Endothelial cell of umbilical vein (primary cell): ENCODE results near the gene UIMC1. TPM values are rescaled to one million over a fixed set of nuclear protein-coding genes. Genes with fewer than 3 reads are reported as not detected.
"Not testable (repeated sequence)": the region's sequence is repeated elsewhere in the genome, so short reads cannot be mapped to it uniquely, and the experiment has no call there.

ENCODE experiments used
- BruUV-seq: library from RNA; stranded (reverse); fragments of 400-500 nt; replicated peaks from 2 replicates; lab custom pipeline; 2021; lab: Mats Ljungman, UMichigan
- CTCF ChIA-PET: fragments of 300-600, 350-600 bp; sonication (Branson Sonifier 250); formaldehyde crosslinking; loops from one replicate; lab custom pipeline; 2021; ENCODE audit warnings: antibody characterized with exemption, inconsistent platforms; lab: Charles Lee
- POLR2A ChIA-PET: fragments of 300-600, 350-600 bp; sonication (Branson Sonifier 250); formaldehyde crosslinking; loops from one replicate; lab custom pipeline; 2021; ENCODE audit warnings: antibody characterized with exemption, inconsistent platforms; lab: Charles Lee
- DNase-seq: peaks from one replicate; pipeline ENCODE4 v3.0.0-alpha.2; 2011; ENCODE audit warnings: low read depth, low spot score
- FAIRE-seq: peaks from 2 replicates; lab custom pipeline; 2011; peaks lifted over from hg19 to GRCh38; lab: Jason Lieb, UNC
- H2AFZ ChIP-seq: 2 replicates; pipeline ENCODE4 v1.6.0; 2012; ENCODE audit warnings: low read depth, low read length, control low read depth, inconsistent platforms
- H3K27ac ChIP-seq: 2 replicates; pipeline ENCODE4 v1.5.1; 2011; ENCODE audit warnings: low read depth, mild to moderate bottlenecking, control low read depth, low read length, moderate library complexity; ENCODE audit not compliant: insufficient read depth
- H3K27me3 ChIP-seq, 2 experiments: 2 replicates each; pipeline versions ENCODE4 v1.6.0 to v1.6.1; 2011; ENCODE audit warnings: low read length in 2 of 2, mixed read lengths in 1 of 2; ENCODE audit not compliant: control insufficient read depth in 2 of 2, insufficient read depth in 2 of 2
- H3K36me3 ChIP-seq, 2 experiments: 2 replicates in 1 of 2; 3 replicates in 1 of 2; pipeline ENCODE4 v1.5.1; 2011; ENCODE audit warnings: low read length in 2 of 2, mild to moderate bottlenecking in 1 of 2, moderate library complexity in 1 of 2; ENCODE audit not compliant: control insufficient read depth in 2 of 2, insufficient read depth in 2 of 2; ENCODE audit errors: extremely low read depth in 1 of 2
- H3K4me1 ChIP-seq: 3 replicates; pipeline ENCODE4 v1.5.1; 2011; ENCODE audit warnings: mild to moderate bottlenecking, low read length; ENCODE audit not compliant: control insufficient read depth, insufficient read depth; ENCODE audit errors: extremely low read depth
- H3K4me2 ChIP-seq: 2 replicates; pipeline ENCODE4 v1.6.1; 2011; ENCODE audit warnings: low read length, control low read depth, mixed read lengths; ENCODE audit not compliant: insufficient read depth
- H3K4me3 ChIP-seq, 3 experiments: fragments of 200-600 bp in 1 of 3; sonication (generic), shearing (Covaris generic) in 1 of 3; replicated peaks in 1 of 3; 2 replicates each; pipeline ENCODE4 v1.5.1; 2011 to 2016; ENCODE audit warnings: control low read depth in 3 of 3, low read length in 3 of 3, mild to moderate bottlenecking in 2 of 3, inconsistent platforms in 1 of 3, low read depth in 1 of 3, moderate library complexity in 1 of 3; ENCODE audit not compliant: insufficient read depth in 1 of 3
- H3K79me2 ChIP-seq: 2 replicates; pipeline ENCODE4 v1.6.0; 2012; ENCODE audit warnings: low read length, inconsistent platforms; ENCODE audit not compliant: control insufficient read depth, insufficient read depth
- H3K9ac ChIP-seq: replicated peaks from 2 replicates; pipeline ENCODE3; 2011; ENCODE audit warnings: low read length, control low read depth; ENCODE audit not compliant: insufficient read depth; ENCODE audit errors: extremely low read depth
- H3K9me1 ChIP-seq: replicated peaks from 3 replicates; pipeline ENCODE4 v1.6.0; 2011; ENCODE audit warnings: mild to moderate bottlenecking, low read length; ENCODE audit not compliant: control insufficient read depth, insufficient read depth; ENCODE audit errors: extremely low read depth
- H3K9me3 ChIP-seq: replicated peaks from 2 replicates; pipeline ENCODE4 v1.5.1; 2012; ENCODE audit warnings: low read length, inconsistent platforms; ENCODE audit not compliant: control insufficient read depth, insufficient read depth
- H4K20me1 ChIP-seq: replicated peaks from 2 replicates; pipeline ENCODE3; 2011; ENCODE audit warnings: mild to moderate bottlenecking, low read length; ENCODE audit not compliant: control insufficient read depth, insufficient read depth; ENCODE audit errors: extremely low read depth
- EZH2 ChIP-seq: IDR thresholded peaks from 2 replicates; pipeline ENCODE4 v1.6.1; 2012; ENCODE audit warnings: borderline replicate concordance, low read depth, mild to moderate bottlenecking, moderate library complexity, low read length, inconsistent platforms; ENCODE audit not compliant: severe bottlenecking
- FOS ChIP-seq: IDR thresholded peaks from 2 replicates; pipeline ENCODE4 v1.6.1; 2011; ENCODE audit warnings: mild to moderate bottlenecking, low read length, moderate library complexity, borderline replicate concordance; ENCODE audit not compliant: insufficient read depth
- GATA2 ChIP-seq: IDR thresholded peaks from 2 replicates; pipeline ENCODE4 v1.7.0; 2011; ENCODE audit warnings: low read depth, mild to moderate bottlenecking, moderate library complexity, mixed read lengths, low read length; ENCODE audit not compliant: insufficient read length, insufficient read depth
- JUN ChIP-seq: IDR thresholded peaks from 2 replicates; pipeline ENCODE4 v1.6.1; 2011; ENCODE audit warnings: borderline replicate concordance, low read depth; ENCODE audit not compliant: insufficient read length, insufficient read depth
- MAX ChIP-seq: IDR thresholded peaks from 2 replicates; pipeline ENCODE4 v1.6.1; 2011; ENCODE audit not compliant: insufficient read depth, insufficient read length
- MYC ChIP-seq: IDR thresholded peaks from one replicate; pipeline ENCODE4 v1.6.1; 2011; ENCODE audit warnings: mild to moderate bottlenecking, low read depth, low read length
- POLR2A ChIP-seq: IDR thresholded peaks from 2 replicates; pipeline ENCODE4 v1.6.1; 2012; ENCODE audit warnings: low read depth, mild to moderate bottlenecking, control low read depth, low read length
- POLR2AphosphoS5 ChIP-seq: IDR thresholded peaks from 2 replicates; pipeline ENCODE4 v1.6.1; 2012; ENCODE audit warnings: low read depth, mild to moderate bottlenecking, control low read depth, low read length, moderate library complexity; ENCODE audit not compliant: insufficient read depth
- dilution Hi-C: fragments of 300-500 bp; cut with MboI; formaldehyde crosslinking; loops from one replicate; pipeline ENCODE4 v1.15.0; 2019; ENCODE audit warnings: low sequenced_read_pairs; ENCODE audit not compliant: extremely low pct_ligation_motif_present
- intact Hi-C: fragments of 100-400 bp; cut with micrococcal nuclease; formaldehyde crosslinking; loops from one replicate; pipeline ENCODE4 v1.10.0; 2022
- polyA plus RNA-seq, 4 experiments: library from polyadenylated mRNA; depleted of rRNA in 3 of 4; stranded (reverse) in 3 of 4; unstranded in 1 of 4; fragments of >200 nt; gene quantifications; 2 replicates each; pipeline versions ENCODE4 v1.2.1 to v1.2.3, GENCODE V29; 2011 to 2012; ENCODE audit warnings: missing spikeins in 1 of 4
- total RNA-seq: library from RNA; stranded (reverse); gene quantifications from 2 replicates; pipeline ENCODE4 v1.2.3, GENCODE V29; 2021
- TF ChIP-seq, protein P1 (sequence below), 2 donors: IDR thresholded peaks; 1 replicate in 1 of 2; 2 replicates in 1 of 2; pipeline ENCODE4 v1.5.1; 2011; ENCODE audit warnings: low read length in 2 of 2, mild to moderate bottlenecking in 2 of 2, moderate library complexity in 2 of 2, control low read depth in 1 of 2, inconsistent platforms in 1 of 2, low read depth in 1 of 2; ENCODE audit not compliant: insufficient read depth in 1 of 2; ENCODE audit errors: extremely low read depth in 1 of 2

The UIMC1 gene
- total and polyA plus RNA-seq, 2 donors (not counting 3 experiments of a cell fraction or from before 2014, with no cell fraction given), result 17.2 to 60.1 TPM

DNA sequence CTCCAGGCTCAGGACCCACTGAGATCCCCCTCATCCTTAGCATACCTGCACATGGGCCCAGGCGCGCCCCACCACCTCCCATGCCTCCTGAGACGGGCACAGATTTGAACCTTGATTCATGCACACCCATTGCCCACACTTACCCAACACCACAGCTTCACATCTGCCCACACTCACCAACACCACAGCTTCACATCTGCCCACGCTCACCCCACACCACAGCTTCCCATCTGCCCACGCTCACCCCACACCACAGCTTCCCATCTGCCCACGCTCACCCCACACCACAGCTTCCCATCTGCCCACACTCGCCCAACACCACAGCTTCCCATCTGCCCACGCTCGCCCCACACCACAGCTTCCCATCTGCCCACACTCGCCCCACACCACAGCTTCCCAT lies 135.9 kb downstream of the UIMC1 start:
- POLR2A ChIA-PET, H3K9me3 ChIP-seq, H3K9ac ChIP-seq, intact Hi-C loops, H3K27ac ChIP-seq, H2AFZ ChIP-seq, H3K79me2 ChIP-seq, DNase-seq, dilution Hi-C loops, H3K36me3 ChIP-seq, H3K4me2 ChIP-seq, H3K4me1 ChIP-seq, BruUV-seq, H4K20me1 ChIP-seq, H3K9me1 ChIP-seq, H3K4me3 ChIP-seq, FAIRE-seq: not testable (repeated sequence)
- peaks cover 5 to 11% of the 10 kb centered on the region in 2 experiments for H3K27me3 ChIP-seq
- CTCF ChIA-PET, result interaction anchor here (0.6 to 1.0 kb wide), 3 partner anchors 8 to 241 kb away, joined by 3 to 6 read pairs (median 4); no protein-coding TSS in a partner anchor

- intact Hi-C loops, result no loop called here
- no peak overlapping the region for H3K4me3 ChIP-seq
- no peaks in the 10 kb centered on the region for H3K4me1 ChIP-seq
- no peaks in the 10 kb centered on the region for H3K9me1 ChIP-seq
- H3K4me2 ChIP-seq, result no peak overlapping the region
- FAIRE-seq, result no peak
- H3K9ac ChIP-seq, result no peak overlapping the region
- H4K20me1 ChIP-seq, result no peaks in the 10 kb centered on the region
- ChIA-PET CTCF (interaction anchor here (0.6 to 1.0 kb wide), 4 partner anchors 8 to 242 kb away, joined by 3 to 6 read pairs (median 4); no protein-coding TSS in a partner anchor), POLR2A (no interaction called here)
- no peaks in the 10 kb centered on the region for H3K9me3 ChIP-seq
- H3K36me3 ChIP-seq, result no peaks in the 10 kb centered on the region
- no peak overlapping the region for H2AFZ ChIP-seq
- H3K27me3 ChIP-seq, result peaks cover 5 to 11% of the 10 kb centered on the region in 2 experiments
- H3K27ac ChIP-seq, result no peak overlapping the region
- BruUV-seq, result no TSS peak
- TF ChIP-seq POLR2A, result no peak
- no peak for TF ChIP-seq FOS
- no peak for TF ChIP-seq EZH2
- no peak for TF ChIP-seq POLR2AphosphoS5
- TF ChIP-seq JUN, result peak; percentile 16
- TF ChIP-seq MAX, result no peak
- TF ChIP-seq GATA2, result no peak
- TF ChIP-seq MYC, result no peak
- TF ChIP-seq, protein P1, sequence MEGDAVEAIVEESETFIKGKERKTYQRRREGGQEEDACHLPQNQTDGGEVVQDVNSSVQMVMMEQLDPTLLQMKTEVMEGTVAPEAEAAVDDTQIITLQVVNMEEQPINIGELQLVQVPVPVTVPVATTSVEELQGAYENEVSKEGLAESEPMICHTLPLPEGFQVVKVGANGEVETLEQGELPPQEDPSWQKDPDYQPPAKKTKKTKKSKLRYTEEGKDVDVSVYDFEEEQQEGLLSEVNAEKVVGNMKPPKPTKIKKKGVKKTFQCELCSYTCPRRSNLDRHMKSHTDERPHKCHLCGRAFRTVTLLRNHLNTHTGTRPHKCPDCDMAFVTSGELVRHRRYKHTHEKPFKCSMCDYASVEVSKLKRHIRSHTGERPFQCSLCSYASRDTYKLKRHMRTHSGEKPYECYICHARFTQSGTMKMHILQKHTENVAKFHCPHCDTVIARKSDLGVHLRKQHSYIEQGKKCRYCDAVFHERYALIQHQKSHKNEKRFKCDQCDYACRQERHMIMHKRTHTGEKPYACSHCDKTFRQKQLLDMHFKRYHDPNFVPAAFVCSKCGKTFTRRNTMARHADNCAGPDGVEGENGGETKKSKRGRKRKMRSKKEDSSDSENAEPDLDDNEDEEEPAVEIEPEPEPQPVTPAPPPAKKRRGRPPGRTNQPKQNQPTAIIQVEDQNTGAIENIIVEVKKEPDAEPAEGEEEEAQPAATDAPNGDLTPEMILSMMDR (IDR thresholded peaks at IDR 0.05; ENCODE audit: extremely low read depth in 1 of 2, insufficient read depth in 1 of 2, low read depth in 1 of 2, low read length in 2 of 2), result peak; percentile 60 to 69
- DNase-seq, result peak; percentile 36
- dilution Hi-C loops, result no loop called here
- H3K79me2 ChIP-seq, result no peaks in the 10 kb centered on the region
These were observed 136.4 kb downstream of the UIMC1 start for GRCh38 chr5:176870110-176870591.
